Activated CD8-positive, alpha-beta memory T cell treated with anti-CD3 and anti-CD28 coated beads for 1 hour (primary cell): ENCODE data around the gene DDX20.
"Not testable (repeated sequence)": the region's sequence is repeated elsewhere in the genome, so short reads cannot be mapped to it uniquely, and the experiment has no call there.

Experiments
- DNase-seq, 2 donors: peaks; one replicate each; pipeline ENCODE4 v3.0.0-alpha.2; 2020; ENCODE audit warnings: low read depth in 1 of 2; ENCODE audit errors: extremely low read depth in 1 of 2

DDX20 gene

GRCh38 chr1:111732718-111733117 lies 23.0 kb upstream of the DDX20 start:
- no peak for DNase-seq

DNA sequence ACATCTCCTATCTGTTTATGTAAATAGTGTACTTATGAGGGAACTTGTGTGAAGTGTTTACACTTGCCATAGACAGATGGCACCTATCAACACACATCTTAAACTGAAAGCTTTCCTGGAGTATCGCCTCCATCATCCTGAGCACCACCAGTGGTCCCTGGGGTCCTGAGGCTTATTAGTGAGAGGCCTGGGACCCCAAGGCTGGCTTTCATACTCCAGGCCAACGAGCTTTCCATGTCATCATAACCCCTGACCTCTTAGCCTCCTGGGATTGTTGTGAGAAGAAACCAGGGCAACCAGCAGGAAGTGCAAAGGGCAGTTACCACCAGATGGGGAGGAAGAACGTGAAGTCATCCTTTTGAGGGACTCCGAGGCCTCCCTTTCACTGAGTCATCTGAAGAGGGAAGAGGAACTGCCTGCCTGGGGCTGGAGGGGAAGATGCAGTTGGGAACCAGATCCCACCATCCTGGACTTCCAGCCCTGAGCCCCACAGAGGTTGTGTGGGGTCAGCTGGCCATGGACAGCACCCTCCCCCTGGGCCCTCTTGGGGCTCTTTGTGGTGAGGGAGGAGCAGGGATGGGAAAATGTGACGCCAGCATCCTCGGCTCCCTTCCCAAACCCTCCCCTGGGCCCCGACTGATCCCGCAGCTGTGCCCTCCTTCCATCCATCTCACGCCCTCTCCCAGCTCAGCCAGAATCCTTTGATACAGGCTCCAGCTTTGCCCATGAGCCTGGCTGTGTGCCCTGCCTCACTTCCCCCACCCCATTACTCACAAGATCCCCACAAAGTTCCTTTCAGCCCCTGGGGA lies 22.3 kb upstream of the DDX20 start:
- no peak for DNase-seq

- no peak for DNase-seq
Measured at GRCh38 chr1:111733992-111734341, 21.7 kb upstream of the DDX20 start.

DNA sequence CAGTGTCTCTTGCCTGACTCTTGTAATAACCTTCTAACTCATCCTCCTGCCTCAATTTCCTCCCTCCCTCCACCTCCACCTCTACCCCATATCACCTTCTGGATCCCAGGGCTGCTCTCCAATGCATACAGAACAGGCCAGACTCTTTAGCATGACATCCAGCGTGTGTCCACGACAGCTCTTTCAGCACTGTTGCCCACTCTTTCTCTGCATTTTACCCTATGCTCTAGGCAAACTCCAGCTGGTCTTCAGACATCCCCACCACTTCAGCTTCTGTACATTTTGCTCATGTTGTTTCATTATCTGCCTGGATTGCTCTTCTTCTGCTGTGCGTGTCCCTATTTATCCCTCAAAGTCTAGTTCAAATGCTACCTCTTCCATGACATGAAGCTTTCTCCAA lies 21.3 kb upstream of the DDX20 start:
- no peak for DNase-seq

DNA sequence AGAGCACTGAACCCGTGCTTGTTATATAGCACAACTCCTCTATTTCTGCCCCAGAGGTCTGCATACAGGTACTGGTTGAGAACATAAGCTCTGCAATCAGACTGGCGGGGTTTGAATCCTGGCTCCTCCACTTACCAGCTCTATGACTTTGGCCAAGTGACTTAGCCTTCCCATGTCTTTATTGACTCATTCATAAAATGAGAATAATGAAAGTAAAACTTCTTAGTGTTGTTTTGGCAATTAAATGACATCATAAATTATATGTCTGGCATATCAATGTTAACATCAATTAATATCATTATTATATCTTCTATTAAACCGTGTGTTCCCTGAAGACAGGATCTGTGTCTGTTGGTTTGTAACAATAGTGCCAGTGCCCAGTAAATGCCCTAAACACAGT lies 20.8 kb upstream of the DDX20 start:
- no peak for DNase-seq

GRCh38 chr1:111735321-111735720 lies 20.4 kb upstream of the DDX20 start:
- no peak for DNase-seq

DNA sequence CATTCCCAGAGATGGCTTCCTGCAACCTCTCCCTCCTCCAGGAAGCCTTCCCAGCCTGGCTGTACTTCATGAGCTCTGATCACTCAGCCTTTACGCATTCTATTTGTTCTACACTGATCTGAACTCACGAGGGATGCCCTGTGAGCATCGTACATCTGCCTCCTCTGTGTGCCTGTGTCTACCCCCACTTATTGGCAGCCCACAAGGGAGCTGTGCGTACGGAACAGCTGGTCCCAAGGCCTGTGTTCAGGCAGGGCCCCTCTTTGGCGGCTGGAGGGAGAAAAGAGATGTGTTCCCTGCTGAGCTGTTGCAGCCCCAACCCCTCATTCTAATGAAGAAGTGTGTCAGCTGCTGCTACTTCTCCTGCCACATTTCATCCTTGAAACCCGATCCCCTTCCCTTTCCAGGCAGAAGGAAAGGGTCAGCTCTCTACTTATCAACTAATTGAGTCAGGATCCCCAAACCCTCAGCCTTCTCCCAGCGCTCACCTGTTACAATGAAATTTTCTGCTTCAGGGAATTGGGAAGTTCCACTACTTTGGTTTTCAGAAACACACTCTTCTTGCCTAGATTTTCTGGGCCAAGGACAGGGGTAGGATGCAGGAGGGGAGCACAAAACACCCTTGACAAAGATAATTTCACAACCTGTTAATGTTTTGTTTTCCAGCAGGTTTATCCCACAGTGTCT lies 19.7 kb upstream of the DDX20 start:
- no peak for DNase-seq

DNA sequence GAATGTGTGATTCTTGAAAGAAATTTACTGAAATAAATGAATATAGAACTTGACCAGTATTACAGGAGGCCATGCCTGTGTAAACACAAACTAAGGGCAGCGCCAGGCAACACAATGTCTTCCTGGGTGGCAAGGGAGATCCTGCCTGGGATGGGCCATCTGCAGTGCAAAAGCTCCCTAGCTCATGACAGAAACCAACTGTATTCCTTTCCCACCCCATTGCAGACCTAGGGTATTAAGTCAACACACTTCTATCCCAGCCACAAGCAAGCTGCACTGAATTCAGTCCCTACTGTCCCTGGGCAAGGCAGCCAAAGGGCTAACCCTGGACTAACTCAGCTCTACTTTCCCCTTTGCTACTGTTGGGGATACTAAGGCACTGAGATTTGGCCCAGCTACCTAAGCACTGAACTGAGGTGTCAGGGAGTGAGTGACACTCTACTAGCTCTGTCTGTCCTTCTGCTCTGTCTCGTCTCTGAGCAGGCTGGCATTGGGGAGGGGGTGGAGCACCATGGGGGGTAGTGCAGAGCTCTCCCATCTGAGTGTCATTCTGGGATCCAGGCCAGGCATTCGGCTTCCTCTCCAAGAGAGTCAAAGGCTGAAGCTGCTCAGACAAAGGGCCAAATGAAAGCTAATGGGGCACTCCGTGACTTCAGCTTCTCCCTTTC lies 19.0 kb upstream of the DDX20 start:
- DNase-seq = no peak

- no peak for DNase-seq
Measured at GRCh38 chr1:111737216-111738132, 18.2 kb upstream of the DDX20 start.

GRCh38 chr1:111738133-111738435 lies 17.6 kb upstream of the DDX20 start:
- no peak for DNase-seq

- peak in 1 of 2 donors; percentile 19 for DNase-seq
Measured at GRCh38 chr1:111738436-111739193, 17.1 kb upstream of the DDX20 start.

DNA sequence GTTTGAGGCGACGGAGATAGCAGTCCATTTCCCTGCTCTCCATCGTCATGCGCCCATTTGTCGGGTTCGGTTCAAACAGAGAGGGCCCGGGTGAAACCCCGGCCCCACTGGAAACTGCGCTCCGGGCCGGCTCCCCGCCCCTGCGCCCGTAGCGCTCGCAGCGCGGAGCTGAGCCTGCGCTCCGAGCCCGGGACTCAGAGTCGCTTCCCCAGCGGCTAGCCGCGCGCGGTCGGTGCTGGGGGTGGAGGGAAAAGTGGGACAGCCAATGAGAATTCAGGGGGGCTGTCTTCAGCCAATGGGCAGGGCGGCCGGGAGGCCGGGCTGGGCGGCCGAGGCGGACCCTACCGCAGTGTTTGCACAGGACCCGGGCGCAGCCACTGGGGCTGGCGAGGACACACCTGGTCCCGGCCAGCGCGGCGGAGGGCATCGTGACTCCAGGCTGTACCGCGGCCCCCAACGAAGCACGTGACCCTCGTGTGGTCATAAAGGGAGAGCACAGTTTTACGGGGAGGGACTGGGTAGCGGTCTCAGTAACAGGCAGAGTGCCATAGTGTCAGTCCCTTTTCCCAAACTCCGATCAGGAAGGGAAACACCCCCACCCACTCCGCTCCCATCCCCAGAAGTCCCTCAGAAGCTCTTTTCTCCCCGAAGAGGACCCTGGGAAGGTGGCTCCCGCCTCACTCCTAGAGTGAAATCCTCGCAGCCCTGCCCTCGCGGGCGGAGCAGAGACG lies 16.3 kb upstream of the DDX20 start, which contains the start of gene INKA2:
INKA2 (minus strand) TSS at position 202 of the 731 bp plus-strand sequence; CDS start at position 49, 153 bp downstream.
- DNase-seq = peak in 1 of 2 donors; percentile 51

GRCh38 chr1:111739925-111740765 lies 15.6 kb upstream of the DDX20 start:
- peak in 1 of 2 donors; percentile 3 for DNase-seq

- DNase-seq = not testable (repeated sequence)
Measured at GRCh38 chr1:111742292-111742691, 13.4 kb upstream of the DDX20 start.

GRCh38 chr1:111742938-111743549 lies 12.7 kb upstream of the DDX20 start:
- DNase-seq = no peak

DNA sequence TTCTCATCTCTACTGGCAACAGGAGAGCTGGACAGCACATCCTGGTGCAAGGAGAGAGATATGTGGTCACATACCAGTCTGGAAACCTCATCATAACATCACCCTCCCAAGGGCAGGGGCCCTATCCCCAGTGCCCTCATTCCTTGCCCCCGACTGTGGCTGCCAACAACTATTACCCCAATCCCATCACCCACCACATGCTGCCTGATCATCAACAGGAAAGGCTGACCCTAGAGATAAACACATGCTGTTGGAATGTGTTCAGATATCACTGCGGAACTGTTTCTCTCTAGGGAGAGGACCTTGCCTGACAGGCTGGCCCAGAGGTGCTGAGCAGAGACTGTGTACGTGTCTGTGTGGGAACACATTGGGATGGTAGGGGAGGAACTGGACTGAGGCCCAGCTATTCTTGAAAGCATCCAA lies 12.0 kb upstream of the DDX20 start:
- no peak for DNase-seq

DNA sequence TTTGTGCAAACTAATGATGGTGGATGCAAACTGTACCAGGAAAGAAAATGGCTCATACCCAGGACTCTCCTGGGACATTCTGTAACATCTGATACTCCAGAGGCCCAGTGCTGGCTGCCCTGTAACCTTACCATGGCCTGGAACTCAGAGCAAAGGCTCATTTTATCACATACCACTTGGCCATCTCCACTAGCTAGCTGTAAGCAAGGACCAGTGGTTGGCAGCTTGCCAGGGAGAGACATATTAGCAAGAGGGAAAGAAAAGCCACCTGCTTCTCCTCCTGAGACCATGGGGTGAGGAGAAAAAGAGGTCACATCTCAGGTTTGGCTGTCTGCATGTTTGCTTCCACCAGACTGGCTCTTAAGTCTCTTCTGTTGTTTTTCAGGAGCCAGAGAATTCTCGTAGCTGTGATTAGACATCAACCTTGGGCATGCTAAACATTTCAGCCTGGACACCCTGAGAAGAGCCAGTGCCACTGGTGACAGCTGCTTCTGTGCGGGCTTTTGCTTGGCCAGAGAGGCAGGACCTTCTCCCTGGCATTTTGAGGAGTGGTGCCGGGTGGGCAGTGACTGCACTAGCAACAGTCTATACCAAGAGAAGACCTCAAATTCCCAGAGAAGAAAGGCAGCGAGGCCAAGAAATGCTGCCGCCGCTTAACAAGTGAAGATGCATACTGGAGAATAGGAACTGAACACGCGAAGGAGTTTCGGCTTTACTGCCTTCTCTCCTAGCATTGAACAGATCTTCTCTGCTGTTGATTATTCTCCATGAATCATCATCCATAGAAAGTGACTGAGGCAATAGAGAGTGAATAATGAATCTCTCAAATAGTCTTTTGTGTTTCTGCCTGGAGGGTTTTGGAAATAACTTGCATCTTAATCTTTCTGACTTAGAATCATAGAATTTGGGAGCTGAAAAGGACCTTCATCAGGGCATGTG lies 9.8 kb upstream of the DDX20 start:
- DNase-seq = no peak
